NT2/D1 (cell line): ENCODE data around the gene GLG1.

Source experiments
- SUZ12 ChIP-seq: IDR thresholded peaks from 2 replicates; pipeline ENCODE4 v1.6.1; 2011; ENCODE audit not compliant: insufficient read length, insufficient read depth; ENCODE audit errors: extremely low read depth
- ZNF274 ChIP-seq: IDR thresholded peaks from 2 replicates; pipeline ENCODE4 v1.6.1; 2011; ENCODE audit warnings: mild to moderate bottlenecking, low read depth, low read length

GRCh38 chr16:74455619-74456289 lies 151.2 kb downstream of the GLG1 start:
- no peak for TF ChIP-seq ZNF274
- no peak for TF ChIP-seq SUZ12
